C4-2B (cell line): Measurements from ENCODE around the gene KCNK16.
"Not testable (repeated sequence)": the region's sequence is repeated elsewhere in the genome, so short reads cannot be mapped to it uniquely, and the experiment has no call there.

Experiments used
- H3K27ac ChIP-seq: fragments of 450-650 bp; 2 replicates; pipeline ENCODE4 v1.5.1; 2017
- ZFX ChIP-seq: fragments of 450-650 bp; IDR thresholded peaks from 2 replicates; pipeline ENCODE4 v1.6.1; 2017
- TF ChIP-seq, protein P1 (sequence below): fragments of 450-650 bp; conservative IDR thresholded peaks from 2 replicates; pipeline ENCODE4 v1.5.1; 2017; ENCODE audit warnings: mild to moderate bottlenecking

The KCNK16 gene

DNA sequence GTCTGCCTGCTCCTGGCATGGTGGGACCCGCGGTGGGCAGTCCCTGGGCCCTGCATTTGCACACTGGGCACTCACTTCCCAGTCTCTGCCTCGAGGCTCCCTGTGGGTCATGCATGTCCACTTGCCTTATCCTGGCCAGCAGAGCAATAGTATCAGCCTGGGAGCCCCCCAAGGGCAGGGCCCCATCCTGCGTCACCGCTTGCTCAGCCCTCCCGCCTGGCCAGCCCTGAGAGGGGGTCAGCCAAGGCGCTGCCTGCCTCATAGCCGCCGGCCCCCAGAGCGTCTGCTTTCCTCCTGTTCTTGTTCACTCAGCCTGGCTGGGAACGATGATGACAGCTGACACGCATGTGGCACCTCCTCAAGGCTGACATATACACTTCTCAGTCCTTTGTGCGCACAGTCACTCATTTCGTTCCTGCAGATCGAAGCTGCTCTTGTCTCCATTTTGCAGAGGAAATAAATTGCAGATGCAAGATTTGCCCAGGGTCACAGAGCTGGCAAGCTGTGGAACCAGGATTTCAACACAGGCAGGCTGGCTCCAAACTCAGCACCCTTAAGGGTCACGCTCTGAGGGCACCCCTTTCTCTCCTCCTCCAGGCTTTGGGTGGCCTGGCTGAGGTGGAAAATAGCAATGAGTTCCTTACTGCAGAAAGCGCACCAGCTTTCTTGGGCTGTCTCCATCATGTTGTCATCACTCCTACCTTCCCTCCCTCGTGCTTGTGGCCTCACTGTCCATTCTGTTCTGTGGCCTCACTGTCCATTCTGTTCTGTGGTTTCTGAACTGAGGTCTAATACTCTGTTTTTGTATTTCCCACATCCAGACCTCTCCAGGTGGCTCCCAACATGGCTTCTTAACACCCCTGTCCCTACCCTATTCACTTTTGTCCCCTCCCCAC, 25.5 kb downstream of the KCNK16 start:
- H3K27ac ChIP-seq = no peak overlapping the region
- no peak for TF ChIP-seq ZFX
- TF ChIP-seq, protein P1, sequence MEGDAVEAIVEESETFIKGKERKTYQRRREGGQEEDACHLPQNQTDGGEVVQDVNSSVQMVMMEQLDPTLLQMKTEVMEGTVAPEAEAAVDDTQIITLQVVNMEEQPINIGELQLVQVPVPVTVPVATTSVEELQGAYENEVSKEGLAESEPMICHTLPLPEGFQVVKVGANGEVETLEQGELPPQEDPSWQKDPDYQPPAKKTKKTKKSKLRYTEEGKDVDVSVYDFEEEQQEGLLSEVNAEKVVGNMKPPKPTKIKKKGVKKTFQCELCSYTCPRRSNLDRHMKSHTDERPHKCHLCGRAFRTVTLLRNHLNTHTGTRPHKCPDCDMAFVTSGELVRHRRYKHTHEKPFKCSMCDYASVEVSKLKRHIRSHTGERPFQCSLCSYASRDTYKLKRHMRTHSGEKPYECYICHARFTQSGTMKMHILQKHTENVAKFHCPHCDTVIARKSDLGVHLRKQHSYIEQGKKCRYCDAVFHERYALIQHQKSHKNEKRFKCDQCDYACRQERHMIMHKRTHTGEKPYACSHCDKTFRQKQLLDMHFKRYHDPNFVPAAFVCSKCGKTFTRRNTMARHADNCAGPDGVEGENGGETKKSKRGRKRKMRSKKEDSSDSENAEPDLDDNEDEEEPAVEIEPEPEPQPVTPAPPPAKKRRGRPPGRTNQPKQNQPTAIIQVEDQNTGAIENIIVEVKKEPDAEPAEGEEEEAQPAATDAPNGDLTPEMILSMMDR = no peak

DNA sequence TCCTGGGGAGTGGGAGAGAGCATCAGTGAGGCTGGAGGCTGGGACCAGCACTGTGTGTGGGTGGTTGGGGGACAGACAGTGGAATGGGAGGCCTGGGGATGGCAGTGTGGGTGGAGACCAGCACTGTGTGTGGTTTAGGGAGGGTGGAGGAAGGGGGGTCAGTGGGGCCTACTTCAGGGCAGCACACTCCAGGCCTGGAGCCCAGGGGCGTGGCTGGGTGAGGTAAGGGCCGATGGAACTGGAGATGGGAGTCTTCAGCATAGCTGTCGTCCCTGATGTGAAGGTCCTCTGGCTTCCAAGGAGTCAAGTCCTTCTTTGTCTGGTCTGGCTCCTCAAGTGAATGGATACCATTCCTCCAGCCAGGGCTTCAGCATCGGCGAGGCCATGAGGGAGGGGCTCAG, 26.9 kb downstream of the KCNK16 start:
- H3K27ac ChIP-seq = no peak overlapping the region
- TF ChIP-seq, protein P1 = no peak
- TF ChIP-seq ZFX = no peak

DNA sequence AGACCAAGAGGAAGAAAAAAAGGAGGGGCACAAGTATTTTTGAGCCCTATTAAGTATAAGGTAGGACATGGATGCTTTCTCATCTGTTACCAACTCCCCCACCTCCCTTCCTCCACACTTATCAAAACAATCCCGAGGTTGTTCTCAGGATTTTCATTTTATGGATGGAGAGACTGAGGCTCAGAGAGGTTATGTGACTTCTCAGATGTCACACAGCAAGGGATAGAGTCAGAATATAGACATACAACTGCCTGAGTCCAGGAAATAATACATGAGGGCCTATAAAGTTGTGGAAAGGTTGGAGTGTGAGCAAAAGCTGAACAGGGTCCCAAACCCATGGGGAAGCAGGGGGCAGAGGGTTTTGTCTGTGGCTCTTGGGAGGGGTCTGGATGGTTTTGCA, 27.6 kb downstream of the KCNK16 start:
- TF ChIP-seq, protein P1 = no peak
- TF ChIP-seq ZFX = no peak
- no peak overlapping the region for H3K27ac ChIP-seq

DNA sequence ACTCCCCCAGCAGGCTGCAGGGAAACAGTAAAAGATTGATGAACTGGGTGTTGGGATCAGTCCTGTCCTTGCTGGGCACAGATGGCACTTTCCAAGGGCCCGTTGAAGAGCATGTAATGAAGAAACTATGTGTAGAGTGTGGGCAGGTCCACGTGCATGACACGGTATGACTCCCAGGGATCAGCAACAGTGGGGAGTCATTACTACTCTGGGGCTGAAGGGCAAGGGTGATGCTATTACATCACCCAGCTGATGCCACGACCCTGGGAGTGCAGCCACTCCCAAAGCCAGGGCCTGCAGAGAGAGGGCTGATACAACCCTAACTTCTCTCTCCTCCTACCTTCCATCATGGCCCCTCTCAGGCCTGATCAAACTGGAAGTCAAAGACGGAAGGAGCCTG, 28.4 kb downstream of the KCNK16 start:
- no peak overlapping the region for H3K27ac ChIP-seq
- TF ChIP-seq ZFX = no peak
- TF ChIP-seq, protein P1 = no peak

DNA sequence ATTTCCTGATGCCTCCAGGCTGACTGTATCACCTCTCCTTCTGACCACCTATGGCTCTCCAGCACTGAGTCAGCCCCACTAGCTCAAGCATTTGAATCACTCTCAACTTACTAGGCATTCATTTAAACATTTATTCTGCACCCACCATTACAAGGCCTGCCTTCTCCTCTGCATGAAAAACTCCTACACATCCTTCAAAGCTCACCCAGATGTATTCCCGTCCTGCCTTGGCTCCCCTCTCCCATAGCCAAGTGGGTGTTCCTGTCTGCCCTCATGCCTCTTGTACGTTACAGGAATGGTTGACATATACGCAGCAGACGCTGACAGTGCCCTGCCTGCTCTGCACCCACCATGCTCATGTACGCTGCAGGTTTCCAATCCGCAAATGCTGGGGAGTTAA, 29.9 kb downstream of the KCNK16 start:
- TF ChIP-seq, protein P1 = no peak
- TF ChIP-seq ZFX = no peak
- H3K27ac ChIP-seq = no peak overlapping the region

DNA sequence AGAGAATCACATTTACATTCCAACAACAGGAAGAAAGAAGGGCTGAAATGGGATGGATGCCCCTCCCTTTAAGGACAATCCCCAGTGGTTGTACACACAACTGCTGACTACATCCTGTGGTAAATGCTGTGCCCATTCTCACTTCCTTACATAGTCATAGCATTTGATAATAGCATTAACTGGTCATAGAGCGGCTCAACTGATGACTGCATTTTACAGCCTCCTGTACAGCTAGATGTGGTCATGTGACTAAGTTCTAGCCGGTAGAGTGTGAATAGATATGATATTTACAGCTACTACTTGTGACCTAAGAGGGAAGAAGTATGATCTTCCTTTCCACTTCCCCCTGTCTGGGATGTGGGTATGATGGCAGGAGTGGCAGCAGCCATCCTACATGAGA, 33.0 kb downstream of the KCNK16 start:
- H3K27ac ChIP-seq = no peak overlapping the region
- no peak for TF ChIP-seq ZFX
- TF ChIP-seq, protein P1 = no peak

DNA sequence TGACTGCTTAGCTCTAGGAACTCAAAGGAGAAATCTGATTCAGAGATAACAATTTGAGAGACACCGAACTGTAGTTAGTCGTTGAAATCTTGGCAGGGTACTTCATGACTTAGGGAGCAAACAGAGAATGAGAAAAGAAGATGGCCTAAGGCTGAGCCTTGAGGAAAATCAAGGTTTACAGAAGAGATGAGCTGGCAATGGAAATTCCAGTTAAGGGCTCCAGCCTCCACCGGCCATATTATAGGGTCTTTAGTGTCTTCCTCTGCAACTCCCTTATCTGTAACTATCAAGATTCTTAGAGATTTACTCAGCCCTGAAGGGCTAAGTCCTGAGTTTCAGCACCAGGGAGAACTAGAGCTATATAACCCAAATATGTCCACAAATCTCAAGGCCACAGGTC, 34.9 kb downstream of the KCNK16 start:
- TF ChIP-seq ZFX = no peak
- TF ChIP-seq, protein P1 = no peak
- no peak overlapping the region for H3K27ac ChIP-seq

DNA sequence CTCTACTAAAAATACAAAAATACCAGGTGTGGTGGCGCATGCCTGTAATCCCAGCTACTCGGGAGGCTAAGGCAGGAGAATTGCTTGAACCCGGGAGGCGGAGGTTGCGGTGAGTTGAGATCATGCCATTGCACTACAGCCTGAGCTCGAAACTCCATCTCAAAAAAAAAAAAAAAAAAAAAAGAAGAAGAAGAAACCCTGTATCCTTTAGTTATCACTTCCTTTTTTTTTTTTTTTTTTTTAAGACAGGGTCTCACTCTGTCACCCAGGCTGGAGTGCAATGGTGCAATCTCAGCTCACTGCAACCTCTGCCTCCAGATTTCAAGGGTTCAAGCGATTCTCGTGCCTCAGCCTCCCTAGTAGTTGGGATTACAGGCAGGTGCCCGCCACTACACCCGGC, 35.9 kb downstream of the KCNK16 start:
- not testable (repeated sequence) for H3K27ac ChIP-seq
